Left kidney (tissue), 2 donors: ENCODE data around the gene CD1D. TPM values are rescaled to one million over a fixed set of nuclear protein-coding genes. Genes with fewer than 3 reads are reported as not detected.
A peak's percentile ranks its signal among the peaks of the same experiment; 100 is the strongest.
"Not testable (repeated sequence)": the region's sequence is repeated elsewhere in the genome, so short reads cannot be mapped to it uniquely, and the experiment has no call there.

Experiments used
- DNase-seq: peaks from one replicate; pipeline ENCODE4 v3.0.0-alpha.2; 2013
- polyA plus RNA-seq: library from polyadenylated mRNA; unstranded; fragments of 120-200 nt; gene quantifications from one replicate; pipeline ENCODE4 v1.2.1, GENCODE V29; 2013; ENCODE audit not compliant: insufficient read length

Gene CD1D
- polyA plus RNA-seq, 1 donor = 6.5 TPM

DNA sequence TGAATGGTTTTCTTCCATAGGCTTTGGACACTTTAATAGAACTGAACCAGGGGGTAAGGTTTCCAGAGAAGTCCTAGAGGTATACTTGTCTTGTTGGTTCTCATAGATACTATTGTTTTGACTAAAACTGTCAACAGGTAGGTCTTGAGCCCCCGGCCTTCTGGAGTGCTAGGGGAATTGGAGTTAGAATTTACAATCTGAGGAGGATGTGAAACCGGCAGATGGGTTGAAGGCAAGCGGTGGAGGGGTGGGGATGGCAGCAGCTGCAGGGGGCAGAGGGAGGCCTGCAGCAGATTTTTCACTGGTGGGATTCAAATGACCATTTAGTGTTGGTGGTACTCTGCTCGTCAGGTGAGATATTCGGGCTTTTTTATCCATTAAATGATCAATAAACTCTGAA lies 4.3 kb upstream of the CD1D start:
- DNase-seq = no peak

DNA sequence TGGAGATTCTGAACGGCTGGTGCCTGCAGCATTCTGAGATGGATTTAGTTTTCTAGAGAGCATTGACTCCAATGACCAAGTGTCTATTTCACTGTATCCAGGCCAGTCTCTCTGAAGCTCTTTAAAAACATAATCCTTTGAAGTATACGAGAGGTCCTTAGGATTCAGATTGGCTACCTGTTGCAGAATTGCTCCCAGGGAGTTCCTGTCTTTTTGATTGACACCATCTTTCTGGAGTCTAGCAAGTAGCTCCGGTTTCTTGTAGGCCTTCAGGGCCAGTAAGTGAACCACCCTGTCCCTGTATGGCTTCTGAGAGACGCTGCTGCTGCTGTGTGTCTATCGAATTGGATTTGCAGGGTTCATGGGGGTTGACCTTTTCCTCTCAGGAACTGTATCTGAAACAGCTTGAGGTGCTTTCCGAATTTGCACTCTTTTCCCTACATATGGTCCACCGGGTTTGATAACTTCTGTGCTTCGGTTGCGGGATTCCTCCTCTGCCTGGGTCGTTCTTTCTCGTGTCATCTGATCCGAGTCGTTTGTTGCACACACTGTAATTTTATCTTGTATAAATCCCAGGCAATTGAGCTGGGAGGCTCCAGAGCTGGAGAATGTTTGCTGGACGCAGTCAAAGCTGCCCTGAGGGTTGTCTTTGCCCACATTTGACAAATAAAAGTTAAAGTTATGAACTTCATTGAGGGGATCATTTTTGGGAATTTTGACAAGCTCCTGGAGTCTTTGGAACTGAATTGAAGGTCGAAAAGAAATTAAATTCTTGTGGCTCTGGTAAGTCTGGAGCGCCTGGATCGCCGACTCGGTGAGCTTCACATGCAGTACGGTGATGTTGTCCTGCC lies 3.6 kb upstream of the CD1D start:
- DNase-seq = not testable (repeated sequence)

DNA sequence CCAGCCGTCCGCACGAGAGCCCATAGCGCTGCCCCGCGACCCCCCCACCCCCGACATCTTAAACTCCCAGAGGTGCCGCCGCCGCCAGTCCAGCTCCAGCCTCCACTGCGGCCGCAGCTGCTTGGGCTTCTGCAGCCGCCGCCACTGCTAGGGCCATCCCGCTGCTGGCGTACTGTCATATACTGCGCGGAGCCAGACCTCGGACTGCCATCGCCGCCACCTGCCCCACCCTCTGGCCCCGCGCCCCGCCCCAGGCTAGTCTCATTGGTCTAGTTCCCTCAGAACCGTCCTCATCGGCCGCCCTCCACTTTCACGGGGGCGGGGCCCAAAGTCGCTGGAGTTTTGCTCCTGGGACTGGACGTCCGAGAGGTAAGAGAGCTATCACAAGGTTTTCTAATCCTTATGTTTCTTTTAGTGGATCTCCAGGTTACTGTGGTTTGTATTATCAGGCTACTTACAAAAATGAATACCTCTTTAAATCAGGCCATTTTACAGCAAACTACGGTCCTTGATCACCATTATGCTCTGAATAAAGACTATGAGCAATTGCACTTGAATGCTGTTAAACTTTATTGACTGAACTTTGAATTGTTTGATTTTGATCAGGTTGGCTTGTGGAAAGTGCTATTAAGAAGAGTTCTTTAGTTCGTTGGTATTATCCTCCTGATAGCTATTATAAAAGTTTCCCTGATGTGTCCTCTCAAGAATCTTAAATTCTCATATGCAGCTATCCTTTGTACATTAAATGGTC lies 2.8 kb upstream of the CD1D start:
- peak; percentile 82 for DNase-seq

DNA sequence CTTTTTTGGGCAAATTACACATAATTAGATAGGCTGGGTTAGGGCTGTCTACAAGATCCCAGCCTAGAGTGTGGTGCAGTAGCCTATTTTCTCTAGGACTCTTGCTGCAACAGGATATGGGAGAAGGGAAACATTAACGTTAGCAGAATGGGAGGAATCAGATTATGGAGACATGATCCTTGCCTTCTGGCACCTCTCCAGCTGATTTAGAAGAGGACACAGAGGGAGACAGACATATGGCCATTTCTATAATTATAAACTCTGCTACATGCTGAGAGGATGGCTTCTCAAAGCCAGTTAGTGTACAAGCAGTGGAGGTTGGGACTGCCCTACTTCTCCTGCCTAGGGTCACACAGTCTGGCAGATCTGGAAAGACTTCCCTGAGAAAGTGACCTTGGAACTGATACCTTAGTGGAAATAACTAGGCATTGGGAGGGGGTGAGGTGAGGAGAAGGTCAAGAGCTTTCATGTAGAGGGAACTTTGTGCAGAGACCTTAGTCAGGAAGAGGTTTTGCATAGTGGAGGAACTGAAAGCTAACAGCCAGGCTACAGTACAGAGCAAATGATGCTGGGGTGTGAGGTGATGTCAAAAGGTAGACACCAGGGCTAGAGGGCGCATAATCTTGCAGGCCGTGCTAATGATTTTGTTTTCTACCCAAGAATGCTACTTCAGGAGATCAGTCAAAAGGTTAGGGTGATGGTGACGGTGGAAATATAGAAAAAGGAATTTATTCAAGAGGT lies 1.2 kb upstream of the CD1D start:
- DNase-seq = no peak

DNA sequence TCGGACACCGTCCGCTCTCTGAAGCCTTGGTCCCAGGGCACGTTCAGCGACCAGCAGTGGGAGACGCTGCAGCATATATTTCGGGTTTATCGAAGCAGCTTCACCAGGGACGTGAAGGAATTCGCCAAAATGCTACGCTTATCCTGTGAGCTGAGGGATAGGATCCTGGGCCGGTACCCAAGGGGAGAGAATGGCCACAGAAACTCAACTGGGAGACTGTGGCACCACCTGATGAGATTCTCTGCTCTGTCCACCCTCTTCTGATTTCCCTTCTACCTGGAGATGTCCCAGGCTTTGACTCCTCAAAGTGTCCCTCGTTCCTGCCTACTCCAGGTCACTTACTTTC lies 855 bp downstream of the CD1D start:
- DNase-seq = no peak

DNA sequence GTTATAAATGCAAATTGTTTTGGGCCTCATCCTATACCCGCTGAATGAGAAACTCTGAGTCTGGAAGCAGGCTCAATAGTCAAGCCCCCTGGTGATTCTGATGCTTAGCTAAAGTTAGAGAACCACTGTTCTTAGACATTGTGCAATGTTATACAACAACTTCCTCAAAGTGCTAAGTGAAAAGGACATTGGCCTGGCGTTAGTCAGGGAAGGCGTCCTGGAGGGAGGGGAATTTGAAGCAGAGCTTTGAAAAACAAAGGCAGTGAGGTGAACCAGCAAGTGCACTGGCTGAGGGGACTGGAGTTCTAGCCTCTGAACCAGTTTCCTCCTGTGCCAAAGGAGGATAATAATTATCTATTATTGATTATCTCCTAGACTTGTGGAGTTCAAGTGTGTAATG lies 5.1 kb downstream of the CD1D start:
- DNase-seq = no peak

DNA sequence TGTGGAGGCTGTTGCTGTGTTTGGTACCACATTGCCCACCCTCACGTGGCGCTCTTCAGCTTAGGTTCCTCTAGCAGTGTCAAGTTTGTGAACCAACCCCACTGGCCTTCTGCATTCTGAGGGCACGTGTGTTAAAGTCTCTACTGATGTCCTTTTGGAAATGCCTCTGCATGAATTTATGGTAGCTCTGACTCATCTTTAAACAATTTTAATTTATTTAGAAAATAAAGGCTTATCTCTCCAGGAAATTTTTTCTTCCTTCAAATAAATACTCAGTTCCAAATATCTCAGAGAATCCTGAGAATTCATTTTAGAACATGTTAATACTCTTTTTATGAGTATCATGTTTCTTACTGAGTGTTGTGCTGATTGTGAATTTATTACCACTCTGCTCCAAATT lies 5.5 kb downstream of the CD1D start:
- no peak for DNase-seq

DNA sequence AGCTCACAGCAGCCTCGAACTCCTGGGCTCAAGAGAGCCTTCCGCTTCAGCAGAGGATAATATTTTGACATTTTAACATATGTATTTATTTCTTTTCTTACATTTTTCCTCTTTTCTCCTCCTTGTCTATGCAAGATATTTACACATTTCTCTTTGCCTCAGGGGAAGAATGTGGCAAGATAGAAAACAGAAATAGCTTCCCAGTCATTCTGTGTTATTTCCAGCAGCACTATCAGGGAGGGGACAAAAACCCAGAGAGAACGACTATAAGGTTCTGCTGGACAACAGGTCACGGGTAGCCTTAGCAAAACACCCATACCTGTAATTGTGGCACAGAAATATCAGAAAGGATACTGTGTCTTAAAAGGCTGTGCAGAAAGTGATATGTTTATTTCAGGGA lies 7.9 kb downstream of the CD1D start:
- DNase-seq = no peak

DNA sequence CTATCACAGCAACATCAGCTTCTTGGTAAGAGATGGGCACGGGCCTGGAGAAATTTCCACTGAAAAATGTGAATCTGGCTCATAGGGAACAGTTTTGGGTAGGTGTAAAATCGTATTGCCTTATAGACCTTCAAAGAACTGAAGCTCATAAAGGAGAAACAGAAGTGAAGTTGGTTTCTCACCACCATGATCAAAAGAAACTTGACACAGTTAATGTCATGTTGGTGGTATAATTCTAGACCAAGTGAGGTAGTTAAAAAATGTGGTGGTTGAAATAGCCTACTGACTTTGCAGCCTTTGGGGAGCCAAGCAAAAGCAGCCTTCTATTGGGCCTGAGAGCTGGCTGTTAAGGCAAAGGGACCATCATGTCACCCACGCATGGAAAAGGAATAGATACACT lies 8.9 kb downstream of the CD1D start:
- no peak for DNase-seq

DNA sequence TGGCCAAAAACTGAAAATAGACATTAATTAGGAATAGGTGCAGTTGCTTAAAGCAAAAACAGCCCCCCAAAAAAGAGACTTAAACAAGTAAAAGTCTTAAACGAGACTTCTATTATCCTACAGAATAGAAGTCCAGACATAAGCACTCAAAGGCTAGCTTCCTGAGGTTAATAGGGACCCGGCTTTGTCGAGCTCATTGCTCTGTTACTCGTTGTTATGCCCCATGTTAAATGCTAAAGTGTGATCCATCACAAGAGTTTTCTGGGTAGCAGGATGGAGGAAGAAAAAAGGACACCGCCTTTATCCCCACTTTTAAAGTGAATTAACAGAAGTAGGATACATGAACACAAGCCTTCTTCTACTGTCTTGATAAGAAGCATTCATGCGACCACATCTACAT lies 10.6 kb downstream of the CD1D start:
- no peak for DNase-seq

DNA sequence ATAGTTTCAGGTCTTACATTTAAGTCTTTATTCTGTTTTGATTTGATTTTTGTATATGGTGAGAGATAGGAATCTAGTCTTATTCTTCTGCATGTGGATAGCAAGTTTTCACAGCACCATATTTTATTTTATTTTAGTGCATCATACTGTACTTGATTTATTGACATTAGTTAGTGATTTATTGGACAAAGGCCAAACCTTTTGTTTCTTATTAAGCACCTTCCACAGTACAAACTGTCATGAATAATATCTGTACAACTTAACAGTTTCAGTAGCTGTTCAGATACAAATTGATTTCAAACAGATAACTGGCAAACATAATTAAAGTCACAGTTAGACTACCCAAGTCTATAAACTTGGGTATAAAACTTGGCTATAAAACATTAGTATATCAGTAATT lies 15.8 kb downstream of the CD1D start:
- DNase-seq = no peak

DNA sequence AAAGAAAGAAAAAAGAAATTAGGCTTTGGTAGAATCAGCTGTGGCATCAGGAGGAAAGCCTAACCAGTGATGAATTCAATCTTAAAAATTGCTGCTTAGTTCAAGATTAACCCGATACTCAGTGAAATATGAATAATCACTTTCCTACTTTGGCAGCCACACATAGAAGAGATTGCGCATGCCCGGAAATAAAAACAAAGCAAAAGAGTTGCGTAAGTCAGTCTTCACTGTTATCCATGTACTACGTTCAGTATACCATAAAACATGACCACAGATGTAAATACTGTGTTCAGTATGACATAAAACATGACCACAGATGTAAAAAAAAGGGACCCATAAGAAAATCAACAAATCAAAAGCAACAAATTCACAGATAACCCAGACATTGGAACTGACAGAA lies 19.2 kb downstream of the CD1D start:
- no peak for DNase-seq

DNA sequence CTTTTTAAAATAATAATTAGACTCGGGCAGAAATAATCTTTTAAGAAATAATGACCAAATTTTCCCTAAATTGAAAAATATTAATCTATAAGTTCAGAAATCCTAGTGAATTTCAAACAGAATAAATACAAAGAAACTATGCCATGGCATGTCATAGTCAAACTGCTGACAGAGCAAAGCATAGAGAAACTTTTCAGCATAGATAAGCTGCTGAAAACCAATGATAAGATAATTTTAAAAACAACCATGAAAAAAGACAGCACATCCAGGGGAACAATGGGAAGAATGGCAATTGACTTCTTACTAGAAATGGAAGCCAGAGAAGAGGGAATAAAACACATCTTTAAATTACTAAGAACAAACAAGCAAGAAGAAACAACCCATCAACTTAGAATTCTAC lies 19.8 kb downstream of the CD1D start:
- DNase-seq = no peak

DNA sequence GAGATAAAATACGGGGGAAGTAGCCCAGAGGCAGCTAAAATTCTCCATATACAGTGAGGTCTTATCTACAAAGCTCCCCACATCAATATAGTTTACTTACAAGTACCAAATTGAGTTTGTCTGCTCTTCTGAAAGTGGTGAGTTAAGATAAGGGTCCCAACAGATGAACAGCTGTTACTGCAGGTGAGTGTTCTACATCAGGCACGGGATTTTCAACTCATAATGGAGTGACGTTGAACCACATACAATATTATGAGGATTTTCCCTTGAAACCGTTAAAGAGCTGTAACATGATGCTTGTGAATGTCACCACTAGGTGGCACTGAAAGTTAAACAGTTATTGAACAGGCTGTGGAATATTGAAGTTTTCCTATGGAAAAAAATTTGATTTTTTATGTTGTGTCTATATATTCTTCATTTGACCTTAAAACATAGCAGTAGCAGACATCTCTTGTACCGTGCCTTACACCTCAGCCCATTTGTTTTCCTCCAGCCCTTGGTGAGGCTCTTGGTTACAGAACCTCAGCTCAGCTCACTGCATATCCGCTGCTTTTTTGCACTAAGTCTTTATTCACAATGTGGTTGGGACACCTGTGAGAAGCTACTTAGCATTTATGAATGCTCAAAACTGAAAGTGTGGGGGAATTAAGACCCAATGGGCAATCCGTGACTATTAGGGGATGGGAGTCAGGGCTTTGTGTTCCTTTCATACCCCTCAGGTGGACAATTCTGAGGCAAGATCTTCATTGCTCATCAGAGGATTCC lies 23.2 kb downstream of the CD1D start:
- peak; percentile 56 for DNase-seq

DNA sequence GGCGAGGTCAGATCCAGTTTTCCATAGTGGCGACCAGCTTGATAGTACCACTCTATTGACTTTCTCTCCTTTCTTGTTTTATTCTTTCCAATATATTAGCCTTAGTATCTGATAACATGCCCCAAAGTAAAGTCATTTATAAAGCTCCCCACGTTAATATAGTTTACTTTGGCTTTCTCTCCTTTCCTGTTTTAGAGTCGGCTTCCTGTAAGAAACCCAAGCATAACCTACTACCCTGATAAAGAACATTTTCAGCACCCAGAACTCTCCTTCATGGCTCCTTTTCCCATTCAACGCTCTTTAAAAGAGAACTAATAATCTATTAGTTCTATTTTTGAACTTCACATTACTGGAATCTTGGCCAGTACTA lies 23.7 kb downstream of the CD1D start:
- DNase-seq = no peak

DNA sequence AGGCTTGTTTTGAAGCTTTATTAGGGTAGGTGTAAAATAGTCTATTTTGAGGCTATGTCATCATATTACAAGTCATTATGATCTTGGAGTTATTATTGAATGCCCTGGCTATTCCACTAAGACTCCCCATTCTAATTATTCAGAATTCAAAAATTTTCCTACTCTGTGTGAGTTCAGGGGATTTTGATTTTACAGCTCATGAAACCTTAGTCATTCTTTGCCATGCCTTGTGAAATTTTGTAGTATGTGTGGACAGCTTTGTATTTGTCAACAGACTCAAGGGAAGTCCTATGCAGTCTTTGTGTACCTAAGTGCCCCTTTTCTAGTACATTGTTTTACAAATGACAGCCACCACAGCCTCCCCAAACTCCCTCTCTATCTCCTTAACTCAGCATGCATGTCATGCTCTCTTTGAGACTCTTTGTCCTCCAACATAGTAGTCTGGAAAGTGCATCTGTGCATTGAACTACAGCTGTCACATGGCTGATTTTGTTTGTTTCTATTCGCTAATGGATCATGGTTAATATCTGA lies 28.0 kb downstream of the CD1D start:
- DNase-seq = no peak

DNA sequence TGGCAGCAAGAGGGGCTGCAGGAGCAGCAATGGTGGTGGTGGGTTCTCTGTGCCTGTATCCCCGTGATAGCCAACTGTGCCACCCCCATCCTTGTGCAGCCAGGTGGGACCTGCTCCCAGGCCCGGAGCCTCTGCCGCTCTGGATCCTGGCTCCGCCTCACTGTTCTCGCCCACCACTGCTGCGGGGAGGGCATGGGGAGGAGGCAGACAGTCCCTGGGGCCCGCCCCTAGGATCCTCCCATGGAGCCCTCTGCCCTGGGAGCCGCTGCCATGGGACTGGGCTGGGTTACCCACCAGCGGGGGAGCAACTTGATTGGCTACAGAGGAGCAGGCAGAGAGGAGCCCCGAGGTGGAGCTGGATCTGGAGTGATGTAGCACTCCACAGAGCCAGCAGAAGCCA lies 31.6 kb downstream of the CD1D start:
- no peak for DNase-seq

DNA sequence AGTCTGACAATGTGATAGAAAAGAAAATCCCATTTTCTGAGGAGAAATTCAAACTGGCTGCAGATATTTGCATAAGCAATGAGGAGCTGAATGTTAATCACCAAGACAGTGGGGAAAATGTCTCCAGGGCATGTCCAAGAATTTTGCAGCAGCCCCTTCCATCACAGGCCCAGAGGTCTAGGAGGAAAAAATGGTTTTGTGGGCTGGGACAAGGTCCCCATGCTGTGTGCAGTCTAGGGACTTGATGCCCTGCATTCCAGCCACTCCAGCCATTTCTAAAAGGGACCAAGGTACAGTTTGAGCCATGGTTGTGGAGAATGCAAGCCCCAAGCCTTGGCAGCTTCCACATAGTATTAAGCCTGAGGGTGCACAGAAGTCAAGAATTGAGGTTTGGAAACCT lies 42.8 kb downstream of the CD1D start:
- not testable (repeated sequence) for DNase-seq

DNA sequence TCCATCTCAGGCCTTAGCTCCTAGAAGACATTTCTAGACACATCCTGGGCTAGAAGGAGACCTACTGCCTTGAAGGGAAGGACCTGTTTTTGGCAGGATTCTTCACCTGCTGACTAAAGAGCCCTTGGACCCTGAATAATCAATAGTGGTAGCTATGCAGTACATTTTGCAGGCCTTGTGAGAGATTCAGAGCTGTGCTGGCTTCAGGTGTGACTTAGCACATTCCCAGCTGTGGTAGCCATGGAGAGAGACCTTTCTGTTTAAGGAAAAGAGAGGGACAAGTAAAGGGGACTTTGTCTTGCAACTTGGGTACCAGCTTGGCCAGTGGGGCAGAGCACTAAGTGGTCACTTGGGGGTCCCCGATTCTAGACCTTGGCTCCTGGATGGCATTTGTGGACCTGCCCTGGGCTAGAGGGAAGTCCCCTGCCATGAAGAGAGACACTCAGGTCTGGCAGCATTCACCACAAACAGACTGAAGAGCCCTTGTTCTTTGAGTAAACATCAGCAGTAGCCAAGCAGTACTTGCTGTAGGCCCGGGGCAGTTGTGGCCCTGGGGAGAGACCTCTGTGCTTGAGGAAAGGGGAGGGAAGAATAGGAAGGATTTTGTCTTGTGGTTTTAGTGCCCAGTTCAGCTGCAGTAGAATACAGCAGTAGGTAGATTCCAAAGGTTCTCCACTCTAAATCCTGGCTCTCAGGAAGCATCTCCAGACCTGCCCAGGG lies 47.4 kb downstream of the CD1D start:
- DNase-seq = no peak
